ENCODE results near the gene ASTN1.

The ASTN1 gene

DNA sequence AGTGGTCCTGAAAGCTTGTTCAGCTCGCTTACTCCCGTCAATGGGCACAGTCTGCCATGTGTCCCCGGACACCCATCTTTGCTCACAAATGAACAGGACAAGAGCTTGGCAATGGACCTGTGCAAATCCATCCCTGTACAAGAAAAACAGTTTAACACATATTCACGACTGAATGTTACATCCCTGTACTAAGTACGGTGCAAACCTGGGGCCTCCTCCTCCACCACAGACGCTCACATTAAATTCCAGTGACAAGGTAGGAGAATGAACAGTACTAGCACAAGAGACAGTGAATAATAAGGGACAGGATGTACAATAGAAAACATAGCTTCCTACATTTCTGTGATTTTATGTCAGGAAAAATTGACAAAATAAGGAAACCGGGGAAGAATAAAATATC, 187.7 kb downstream of the ASTN1 start:
- DNase-seq = no peak

- DNase-seq = no peak
These were observed 188.3 kb downstream of the ASTN1 start for GRCh38 chr1:176976225-176976624.

DNA sequence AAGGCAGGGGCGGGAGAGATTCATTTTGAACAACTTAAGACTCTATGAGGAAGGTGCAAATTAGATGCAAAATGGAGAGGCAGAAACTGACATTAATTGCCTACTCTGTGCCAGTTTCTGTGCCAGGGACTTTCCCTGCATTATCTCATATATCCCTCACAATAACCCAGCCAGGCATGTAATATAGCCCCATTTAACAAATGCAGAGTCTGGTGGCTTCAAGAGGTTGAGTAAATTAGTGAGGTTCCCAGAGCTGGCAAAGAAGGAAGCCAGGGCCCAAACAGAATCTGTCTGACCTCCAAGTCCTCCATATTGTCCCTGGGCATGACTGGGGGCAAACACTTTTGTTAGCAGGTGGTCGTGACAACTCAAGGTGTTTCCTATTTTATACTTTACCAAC, 199.8 kb downstream of the ASTN1 start:
- no peak for DNase-seq

- DNase-seq = no peak
These were observed 201.3 kb downstream of the ASTN1 start for GRCh38 chr1:176963181-176963580.

GRCh38 chr1:176961678-176962077, 202.8 kb downstream of the ASTN1 start:
- DNase-seq = no peak

DNA sequence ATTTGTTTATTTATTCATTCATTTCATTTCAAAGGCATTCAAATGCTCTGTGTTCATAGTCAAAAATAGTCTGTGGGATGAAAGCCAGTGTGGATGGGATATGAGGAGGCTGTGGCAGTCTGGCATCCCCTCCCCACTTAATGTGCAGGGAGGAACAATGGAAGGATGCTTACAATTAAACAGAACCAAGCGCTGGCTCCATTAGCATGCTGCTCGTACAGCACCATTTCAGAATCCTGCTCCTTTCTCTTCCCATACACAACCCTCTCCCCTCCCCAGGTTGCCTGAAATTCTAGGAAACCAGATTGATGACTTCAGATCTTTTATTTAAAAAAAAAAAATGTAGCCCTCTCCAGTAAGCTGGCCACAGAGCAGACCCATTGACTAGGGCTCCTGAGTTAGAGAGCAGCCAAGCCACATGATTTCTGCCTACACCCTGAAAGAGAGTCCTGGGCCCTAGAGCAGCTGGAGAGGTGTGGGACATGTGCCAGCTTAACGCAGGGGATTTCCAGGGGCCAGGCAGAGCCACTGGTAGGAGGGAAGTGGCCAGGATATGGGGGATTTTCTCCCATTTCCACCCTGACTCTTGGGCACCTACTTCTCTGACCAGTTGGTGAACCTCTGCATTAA, 205.2 kb downstream of the ASTN1 start:
- DNase-seq = peak; percentile 76

DNA sequence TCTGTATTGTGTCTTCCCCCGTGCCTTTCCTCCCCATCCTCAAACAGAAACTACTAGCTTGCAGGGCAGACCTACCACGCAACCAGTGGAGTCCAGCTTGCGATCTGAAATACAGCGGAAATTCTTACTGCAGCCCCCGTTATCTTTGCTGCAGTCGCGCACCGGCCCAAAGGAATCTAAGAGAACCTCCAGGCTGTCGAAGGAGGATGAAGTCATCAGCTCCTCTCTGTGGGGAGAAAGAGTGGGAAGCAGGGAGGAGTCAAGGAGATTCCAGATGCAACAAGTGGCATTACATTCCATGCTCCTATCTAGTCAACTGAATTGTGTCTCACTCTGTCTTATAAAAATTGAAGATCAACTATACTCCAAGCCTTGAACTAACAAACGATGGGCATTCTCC, 206.9 kb downstream of the ASTN1 start:
- DNase-seq = no peak

GRCh38 chr1:176954242-176954641, 210.3 kb downstream of the ASTN1 start:
- no peak for DNase-seq

GRCh38 chr1:176950736-176951324, 213.7 kb downstream of the ASTN1 start:
- DNase-seq = no peak

GRCh38 chr1:176949033-176949662, 215.4 kb downstream of the ASTN1 start:
- no peak for DNase-seq

- DNase-seq = no peak
These were observed 219.9 kb downstream of the ASTN1 start for GRCh38 chr1:176944606-176945005.

DNA sequence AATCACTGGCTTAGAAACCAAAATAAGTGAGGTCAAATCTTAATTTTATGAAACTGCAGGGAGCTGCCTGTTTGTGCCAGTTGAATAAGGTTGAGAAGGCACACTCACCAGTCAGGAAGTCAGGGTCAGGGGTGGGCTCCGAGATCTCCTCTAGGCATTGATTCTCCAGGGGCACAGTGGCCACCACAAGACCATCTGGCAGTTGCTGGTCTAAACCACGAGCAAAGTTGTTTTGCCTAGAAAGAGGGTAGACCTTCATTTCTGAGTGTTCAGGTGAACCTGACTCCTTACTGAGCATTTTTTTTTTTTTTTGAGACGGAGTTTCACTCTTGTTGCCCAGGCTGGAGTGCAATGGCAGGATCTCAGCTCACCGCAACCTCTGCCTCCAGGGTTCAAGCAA, 220.7 kb downstream of the ASTN1 start:
- DNase-seq = no peak

GRCh38 chr1:176942346-176942745, 222.2 kb downstream of the ASTN1 start:
- DNase-seq = no peak

- DNase-seq = no peak
These were observed 224.5 kb downstream of the ASTN1 start for GRCh38 chr1:176939993-176940392.

DNA sequence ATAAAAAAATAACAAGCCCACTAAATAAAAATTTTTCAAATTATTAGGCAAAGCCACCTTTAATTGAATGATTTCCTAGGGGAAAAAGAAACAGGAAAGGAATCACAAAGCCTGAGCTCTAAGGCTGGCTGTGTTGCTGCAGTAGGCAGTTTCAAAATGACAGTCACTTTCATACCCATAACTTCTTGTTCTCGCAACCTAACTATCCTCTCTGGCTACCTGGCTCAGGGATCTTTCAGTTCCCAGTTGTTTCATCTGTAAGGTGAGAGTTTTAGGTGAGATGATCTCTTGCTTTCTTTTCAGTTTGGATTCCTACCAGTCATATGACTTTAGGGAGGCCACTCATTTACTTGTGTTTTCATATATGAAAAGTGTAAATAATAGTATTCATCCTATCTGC, 226.1 kb downstream of the ASTN1 start:
- DNase-seq = no peak

DNA sequence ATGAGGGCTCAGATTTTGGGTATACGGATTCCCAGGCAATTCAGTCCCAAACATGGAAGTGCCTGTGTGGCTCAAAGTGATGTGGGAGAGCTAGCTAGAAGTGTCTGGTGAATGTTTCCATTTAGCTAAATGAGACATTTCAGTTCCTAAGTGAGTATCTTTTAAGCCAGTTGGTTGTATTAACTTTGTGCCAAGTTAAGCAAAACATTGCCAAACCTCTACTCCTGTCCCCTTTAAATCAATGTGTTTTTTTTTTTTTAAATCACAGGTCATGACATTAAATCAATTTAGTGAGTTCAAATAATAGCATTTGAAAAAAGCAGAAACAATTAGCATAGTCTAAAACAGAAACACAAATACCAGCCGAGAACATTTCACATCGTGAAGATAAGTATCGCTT, 230.1 kb downstream of the ASTN1 start:
- no peak for DNase-seq

DNA sequence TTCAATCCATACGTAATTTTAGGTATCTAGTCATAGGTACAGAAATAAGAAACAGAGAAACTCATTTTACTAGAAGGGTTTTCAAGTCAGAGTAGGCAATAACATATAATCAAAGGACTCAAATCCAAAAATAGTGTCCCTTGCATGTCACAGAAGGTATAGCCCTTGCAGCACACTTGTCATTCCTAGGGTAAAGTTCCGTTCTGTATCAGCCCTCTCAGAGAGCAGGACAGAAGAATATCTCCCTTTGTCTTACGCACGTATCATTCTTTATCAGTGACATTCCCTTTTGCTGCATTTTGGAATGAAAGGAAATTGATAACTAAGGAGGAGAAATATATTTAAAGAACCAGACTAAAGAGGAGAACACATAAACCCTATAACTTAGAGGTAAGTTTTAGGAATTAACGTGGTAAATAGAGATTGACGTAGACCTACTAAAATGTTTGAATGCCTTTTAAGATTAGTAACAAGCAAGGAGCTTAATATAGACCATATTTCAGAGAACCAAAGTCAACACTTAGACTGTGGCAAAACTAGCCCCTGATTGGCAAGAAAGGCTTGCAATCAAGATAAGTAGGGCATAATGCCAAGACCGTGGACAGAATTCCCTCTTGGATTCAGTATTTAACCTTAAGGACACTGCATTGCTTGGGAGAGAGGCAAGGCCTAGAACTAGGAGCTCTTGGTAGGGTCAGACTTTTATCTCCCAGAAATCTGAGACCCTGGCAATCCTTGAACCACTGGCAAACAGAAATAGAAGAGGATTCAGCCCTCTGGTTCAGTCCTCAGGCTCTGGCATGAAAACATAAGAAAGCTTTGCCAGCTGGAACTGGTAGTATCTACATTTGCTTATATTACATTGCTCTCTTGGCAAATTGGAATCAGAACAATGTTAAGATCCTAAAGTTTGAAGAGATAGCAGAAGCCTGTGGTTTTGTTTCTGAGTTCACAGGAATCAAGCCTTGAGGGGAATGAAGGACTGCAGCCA, 232.1 kb downstream of the ASTN1 start:
- DNase-seq = no peak

DNA sequence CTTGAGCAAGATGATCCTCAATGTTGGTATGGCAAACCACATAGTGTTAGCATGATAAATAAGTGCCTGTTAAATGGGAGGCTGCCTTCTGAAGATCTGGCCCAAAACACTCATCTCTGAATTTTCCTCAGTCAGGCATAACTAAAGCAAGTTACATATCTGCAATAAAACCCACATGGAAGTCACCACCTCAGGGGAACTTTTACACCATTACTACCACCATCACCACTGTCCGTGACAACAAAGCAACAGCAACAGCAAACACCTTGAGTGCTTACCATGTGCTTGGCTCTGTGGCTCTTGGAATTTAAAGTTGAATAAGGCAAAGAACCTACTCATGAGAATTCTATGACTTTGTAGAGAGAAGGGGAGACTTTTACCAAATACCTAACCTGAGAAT, 233.0 kb downstream of the ASTN1 start:
- no peak for DNase-seq

DNA sequence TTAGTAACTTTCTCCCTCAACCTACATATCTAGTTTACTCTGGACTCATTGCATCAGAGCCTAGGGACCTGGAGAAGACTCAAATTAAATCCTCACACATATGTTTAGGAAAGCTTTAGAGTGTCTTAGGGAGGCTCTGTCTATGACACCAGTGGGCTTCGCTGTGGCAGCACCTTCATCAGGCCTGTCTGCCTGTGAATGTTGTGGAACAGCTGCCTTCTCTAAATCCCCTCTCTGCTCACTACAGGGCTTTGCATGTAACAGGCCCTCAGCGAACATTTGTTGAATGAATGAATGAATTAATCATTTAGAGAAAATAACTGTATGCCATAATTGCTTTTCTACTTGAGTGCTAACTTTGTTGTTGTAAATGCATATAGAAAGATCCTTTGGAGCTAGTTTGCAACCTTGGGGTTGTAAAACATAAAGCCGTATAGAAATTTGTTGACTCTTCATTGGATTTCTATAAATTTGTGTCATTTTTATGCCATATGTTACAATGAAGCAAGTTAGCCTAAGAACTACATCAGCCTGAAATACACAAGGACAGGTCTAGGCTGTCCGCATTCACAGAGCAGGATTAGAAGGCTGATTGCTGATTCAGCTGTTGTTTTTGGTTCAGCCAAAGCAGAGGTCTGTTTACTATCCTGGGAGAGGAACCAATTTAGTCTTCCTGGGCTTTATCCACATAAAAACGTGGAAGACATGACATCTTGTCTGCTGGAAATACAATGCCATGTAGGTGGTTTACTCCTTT, 238.0 kb downstream of the ASTN1 start:
- no peak for DNase-seq

DNA sequence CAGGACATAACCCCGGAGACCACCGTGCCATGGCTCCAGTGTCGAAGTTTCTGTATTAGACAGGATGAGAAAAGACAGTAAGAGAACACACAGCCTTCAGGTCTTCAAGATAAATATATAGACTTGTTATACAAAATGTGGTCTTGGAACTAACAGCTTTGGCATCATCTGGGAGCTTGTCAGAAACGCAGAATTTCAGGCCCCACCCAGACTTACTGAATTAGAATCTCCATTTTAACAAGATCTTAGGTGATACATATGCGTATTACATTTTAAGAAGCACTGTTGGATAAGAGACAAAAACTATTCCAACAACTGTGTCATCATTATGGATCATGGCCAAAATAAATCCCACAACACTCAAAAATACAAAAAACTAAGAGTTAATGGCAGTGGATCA, 239.3 kb downstream of the ASTN1 start:
- DNase-seq = no peak

GRCh38 chr1:176923283-176923682, 241.2 kb downstream of the ASTN1 start:
- DNase-seq = no peak

Measured in NCI-H1092 treated with DMSO at 0.1 percent for 48 hours (cell line).